Measurements from ENCODE around the gene NPL.

NPL gene

GRCh38 chr1:182789138-182790076 is at the start of gene NPL:
Gene NPL, plus strand, starts transcription at chr1:182789773. Its CDS starts 4,599 bp downstream, at chr1:182794372.
- Histone ChIP-seq H3K9ac (ENCODE audit: low read length) (peak within 1 kb of the TSS; percentile 10), H3K4me3 (ENCODE audit: low read length) (peak within 1 kb of the TSS; percentile 77), H3K36me3 (ENCODE audit: control insufficient read depth, insufficient read depth, low read length) (peaks cover 1% of the 10 kb centered on the region), H3K27ac (ENCODE audit: low read depth, low read length) (peak within 1 kb of the TSS; percentile 55), H3K4me1 (ENCODE audit: control insufficient read depth, insufficient read depth, low read length) (peaks cover 3% of the 10 kb centered on the region), H3K27me3 (ENCODE audit: control insufficient read depth, insufficient read depth, low read length) (no peaks in the 10 kb centered on the region)

DNA sequence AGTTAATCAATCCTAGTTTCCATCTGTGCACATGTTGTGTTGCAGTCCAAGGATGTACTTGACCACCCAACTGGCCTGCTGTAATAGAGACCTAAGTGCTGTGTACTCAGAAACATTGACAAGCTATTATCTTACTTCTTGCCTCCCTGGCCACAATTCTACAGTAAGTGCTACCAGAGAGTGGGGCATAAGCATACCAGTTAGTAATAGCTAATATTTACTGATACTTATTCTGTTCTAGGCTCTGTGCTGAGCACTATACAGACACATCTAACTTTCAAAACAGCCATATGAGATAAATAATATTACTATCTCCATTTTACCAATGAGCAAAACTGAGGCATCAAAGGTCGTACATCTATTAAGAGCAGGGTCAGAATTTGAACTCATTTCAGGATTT is 49.5 kb upstream of the NPL start:
- Histone ChIP-seq H3K4me1 (ENCODE audit: control insufficient read depth, insufficient read depth, low read length) (no peaks in the 10 kb centered on the region), H3K4me3 (ENCODE audit: low read length) (no peak overlapping the region), H3K9ac (ENCODE audit: low read length) (no peak overlapping the region), H3K27me3 (ENCODE audit: control insufficient read depth, insufficient read depth, low read length) (no peaks in the 10 kb centered on the region), H3K36me3 (ENCODE audit: control insufficient read depth, insufficient read depth, low read length) (no peaks in the 10 kb centered on the region), H3K27ac (ENCODE audit: low read depth, low read length) (no peak overlapping the region)

DNA sequence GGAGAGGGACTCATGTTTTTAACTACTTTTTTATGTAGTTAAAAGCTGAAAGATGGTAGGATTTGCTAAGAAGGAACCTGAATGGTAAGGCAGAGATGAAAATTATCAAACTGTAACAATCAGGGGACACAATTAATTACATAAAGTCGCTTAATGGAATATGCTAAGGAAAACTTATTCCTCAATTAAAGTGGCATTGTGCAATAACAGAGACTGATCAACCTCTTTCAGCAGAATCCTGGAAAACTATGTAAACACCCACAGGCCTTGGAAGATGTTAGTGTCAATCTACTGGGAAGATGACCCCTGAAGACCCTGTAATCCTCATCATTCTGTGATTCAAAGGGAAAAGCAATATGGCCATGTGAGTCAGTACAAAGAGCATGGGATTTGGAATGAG is 46.8 kb upstream of the NPL start:
- H3K27ac ChIP-seq (ENCODE audit: low read depth, low read length) = no peak overlapping the region
- no peak overlapping the region for H3K4me3 ChIP-seq (ENCODE audit: low read length)
- H3K4me1 ChIP-seq (ENCODE audit: control insufficient read depth, insufficient read depth, low read length) = no peaks in the 10 kb centered on the region
- H3K36me3 ChIP-seq (ENCODE audit: control insufficient read depth, insufficient read depth, low read length) = no peaks in the 10 kb centered on the region
- no peak overlapping the region for H3K9ac ChIP-seq (ENCODE audit: low read length)
- no peaks in the 10 kb centered on the region for H3K27me3 ChIP-seq (ENCODE audit: control insufficient read depth, insufficient read depth, low read length)

- no peak overlapping the region for H3K4me3 ChIP-seq (ENCODE audit: low read length)
- no peaks in the 10 kb centered on the region for H3K4me1 ChIP-seq (ENCODE audit: control insufficient read depth, insufficient read depth, low read length)
- peak overlapping the region; percentile 34 for H3K27ac ChIP-seq (ENCODE audit: low read depth, low read length)
- no peaks in the 10 kb centered on the region for H3K36me3 ChIP-seq (ENCODE audit: control insufficient read depth, insufficient read depth, low read length)
- H3K9ac ChIP-seq (ENCODE audit: low read length) = no peak overlapping the region
- no peaks in the 10 kb centered on the region for H3K27me3 ChIP-seq (ENCODE audit: control insufficient read depth, insufficient read depth, low read length)
These were observed 37.2 kb upstream of the NPL start for GRCh38 chr1:182752077-182752988.

GRCh38 chr1:182754087-182754486 is 35.5 kb upstream of the NPL start:
- no peak overlapping the region for H3K4me3 ChIP-seq (ENCODE audit: low read length)
- H3K4me1 ChIP-seq (ENCODE audit: control insufficient read depth, insufficient read depth, low read length) = no peaks in the 10 kb centered on the region
- no peaks in the 10 kb centered on the region for H3K27me3 ChIP-seq (ENCODE audit: control insufficient read depth, insufficient read depth, low read length)
- no peaks in the 10 kb centered on the region for H3K36me3 ChIP-seq (ENCODE audit: control insufficient read depth, insufficient read depth, low read length)
- H3K9ac ChIP-seq (ENCODE audit: low read length) = no peak overlapping the region
- H3K27ac ChIP-seq (ENCODE audit: low read depth, low read length) = no peak overlapping the region

- H3K4me3 ChIP-seq (ENCODE audit: low read length) = no peak overlapping the region
- no peaks in the 10 kb centered on the region for H3K4me1 ChIP-seq (ENCODE audit: control insufficient read depth, insufficient read depth, low read length)
- no peaks in the 10 kb centered on the region for H3K36me3 ChIP-seq (ENCODE audit: control insufficient read depth, insufficient read depth, low read length)
- H3K27ac ChIP-seq (ENCODE audit: low read depth, low read length) = no peak overlapping the region
- no peaks in the 10 kb centered on the region for H3K27me3 ChIP-seq (ENCODE audit: control insufficient read depth, insufficient read depth, low read length)
- H3K9ac ChIP-seq (ENCODE audit: low read length) = no peak overlapping the region
These were observed 34.8 kb upstream of the NPL start for GRCh38 chr1:182754543-182755314.

- no peaks in the 10 kb centered on the region for H3K4me1 ChIP-seq (ENCODE audit: control insufficient read depth, insufficient read depth, low read length)
- no peak overlapping the region for H3K4me3 ChIP-seq (ENCODE audit: low read length)
- no peak overlapping the region for H3K27ac ChIP-seq (ENCODE audit: low read depth, low read length)
- H3K9ac ChIP-seq (ENCODE audit: low read length) = no peak overlapping the region
- H3K36me3 ChIP-seq (ENCODE audit: control insufficient read depth, insufficient read depth, low read length) = no peaks in the 10 kb centered on the region
- no peaks in the 10 kb centered on the region for H3K27me3 ChIP-seq (ENCODE audit: control insufficient read depth, insufficient read depth, low read length)
These were observed 33.9 kb upstream of the NPL start for GRCh38 chr1:182755632-182756031.

- Histone ChIP-seq H3K4me3 (ENCODE audit: low read length) (no peak overlapping the region), H3K27me3 (ENCODE audit: control insufficient read depth, insufficient read depth, low read length) (no peaks in the 10 kb centered on the region), H3K9ac (ENCODE audit: low read length) (no peak overlapping the region), H3K27ac (ENCODE audit: low read depth, low read length) (no peak overlapping the region), H3K36me3 (ENCODE audit: control insufficient read depth, insufficient read depth, low read length) (no peaks in the 10 kb centered on the region), H3K4me1 (ENCODE audit: control insufficient read depth, insufficient read depth, low read length) (no peaks in the 10 kb centered on the region)
These were observed 33.1 kb upstream of the NPL start for GRCh38 chr1:182756423-182756822.

GRCh38 chr1:182761396-182762395 is 27.9 kb upstream of the NPL start:
- H3K27ac ChIP-seq (ENCODE audit: low read depth, low read length) = no peak overlapping the region
- no peak overlapping the region for H3K4me3 ChIP-seq (ENCODE audit: low read length)
- H3K4me1 ChIP-seq (ENCODE audit: control insufficient read depth, insufficient read depth, low read length) = no peaks in the 10 kb centered on the region
- H3K36me3 ChIP-seq (ENCODE audit: control insufficient read depth, insufficient read depth, low read length) = no peaks in the 10 kb centered on the region
- H3K9ac ChIP-seq (ENCODE audit: low read length) = no peak overlapping the region
- H3K27me3 ChIP-seq (ENCODE audit: control insufficient read depth, insufficient read depth, low read length) = no peaks in the 10 kb centered on the region

GRCh38 chr1:182762536-182762935 is 27.0 kb upstream of the NPL start:
- no peaks in the 10 kb centered on the region for H3K27me3 ChIP-seq (ENCODE audit: control insufficient read depth, insufficient read depth, low read length)
- no peak overlapping the region for H3K4me3 ChIP-seq (ENCODE audit: low read length)
- no peaks in the 10 kb centered on the region for H3K36me3 ChIP-seq (ENCODE audit: control insufficient read depth, insufficient read depth, low read length)
- no peak overlapping the region for H3K27ac ChIP-seq (ENCODE audit: low read depth, low read length)
- H3K9ac ChIP-seq (ENCODE audit: low read length) = no peak overlapping the region
- no peaks in the 10 kb centered on the region for H3K4me1 ChIP-seq (ENCODE audit: control insufficient read depth, insufficient read depth, low read length)

DNA sequence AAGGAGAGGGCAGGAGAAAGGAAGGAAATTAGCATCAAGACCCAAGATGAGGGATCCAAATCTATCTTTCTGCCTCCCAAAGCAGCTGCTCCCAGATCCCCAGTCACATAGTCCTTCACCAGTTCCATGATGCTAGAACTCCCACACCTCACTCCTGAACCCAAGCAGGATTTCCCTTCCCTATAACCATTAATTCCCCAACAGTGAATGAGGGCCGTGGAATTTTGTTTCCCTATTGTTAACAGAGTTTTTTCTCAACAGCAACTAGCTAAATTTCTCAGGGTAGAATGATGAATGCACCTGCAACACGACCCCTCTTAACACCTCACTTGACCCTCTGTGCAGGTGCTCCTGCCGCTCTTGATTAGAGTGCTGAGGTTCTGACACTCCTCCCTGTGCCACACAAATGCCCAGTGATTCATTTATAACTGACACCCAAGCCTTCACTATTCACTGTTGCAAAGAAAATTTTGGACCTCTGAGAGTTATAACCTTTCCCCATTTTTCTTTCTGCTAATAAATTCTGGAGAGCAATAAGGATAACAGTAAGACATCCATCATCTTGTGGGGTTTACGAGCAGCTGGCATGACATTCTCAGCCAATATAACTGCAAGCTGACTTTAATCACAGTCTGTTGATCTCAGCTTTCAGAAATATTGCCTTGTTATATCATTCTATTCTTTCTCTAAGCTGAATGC is 25.4 kb upstream of the NPL start:
- H3K36me3 ChIP-seq (ENCODE audit: control insufficient read depth, insufficient read depth, low read length) = no peaks in the 10 kb centered on the region
- no peak overlapping the region for H3K4me3 ChIP-seq (ENCODE audit: low read length)
- H3K9ac ChIP-seq (ENCODE audit: low read length) = no peak overlapping the region
- H3K4me1 ChIP-seq (ENCODE audit: control insufficient read depth, insufficient read depth, low read length) = no peaks in the 10 kb centered on the region
- no peaks in the 10 kb centered on the region for H3K27me3 ChIP-seq (ENCODE audit: control insufficient read depth, insufficient read depth, low read length)
- no peak overlapping the region for H3K27ac ChIP-seq (ENCODE audit: low read depth, low read length)

Data from rectal smooth muscle tissue (tissue), 1 donor.